ENCODE measurements around the gene SFT2D1.

The SFT2D1 gene

GRCh38 chr6:166379800-166380199 is 37.5 kb upstream of the SFT2D1 start:
- Histone ChIP-seq H3K4ac (ENCODE audit: low read depth in 1 of 2, low read length in 2 of 2) (no peak overlapping the region), H2BK120ac (ENCODE audit: low read depth, low read length) (no peak overlapping the region), H3K14ac (ENCODE audit: low read length in 2 of 2) (no peak overlapping the region), H3K4me3 (ENCODE audit: insufficient read depth in 1 of 2, low read depth in 1 of 2, low read length in 2 of 2) (no peak overlapping the region), H2BK5ac (ENCODE audit: low read depth, low read length, poor library complexity, severe bottlenecking) (no peak overlapping the region), H3K27me3 (ENCODE audit: control insufficient read depth in 1 of 2, insufficient read depth in 1 of 2, low read length in 2 of 2) (no peaks in the 10 kb centered on the region), H3K23ac (ENCODE audit: low read length in 2 of 2) (no peak overlapping the region), H2BK12ac (ENCODE audit: low read length in 2 of 2) (no peak overlapping the region), H3K79me1 (replicated peaks; ENCODE audit: low read length, poor library complexity, severe bottlenecking) (peaks cover 14% of the 10 kb centered on the region), H3K4me1 (ENCODE audit: control insufficient read depth, insufficient read depth, low read depth, low read length) (peaks cover 7% of the 10 kb centered on the region), H3K9me3 (ENCODE audit: control insufficient read depth, low read length) (no peaks in the 10 kb centered on the region), H2AK5ac (ENCODE audit: low read length, severe bottlenecking) (no peak overlapping the region), H2AFZ (ENCODE audit: low read depth, low read length) (no peak overlapping the region), H3K27ac (ENCODE audit: low read length, poor library complexity, severe bottlenecking) (no peak overlapping the region), H3K9ac (ENCODE audit: low read length) (no peak overlapping the region), H4K8ac (ENCODE audit: low read length) (no peak overlapping the region), H4K91ac (ENCODE audit: low read length) (no peak overlapping the region), H3K18ac (ENCODE audit: low read depth in 1 of 2, low read length in 2 of 2) (no peak overlapping the region), H3K4me2 (ENCODE audit: low read length, poor library complexity, severe bottlenecking) (no peak overlapping the region), H2BK15ac (ENCODE audit: low read depth, poor library complexity, severe bottlenecking) (no peak overlapping the region), H3K36me3 (ENCODE audit: control insufficient read depth in 1 of 2, insufficient read depth in 2 of 2, low read depth in 1 of 2, low read length in 2 of 2) (no peaks in the 10 kb centered on the region)
- no peak for DNase-seq
- 100% methylated on average over 3 of the region's 4 CpGs for WGBS

- Histone ChIP-seq H3K27ac (ENCODE audit: low read length, poor library complexity, severe bottlenecking) (no peak overlapping the region), H2BK120ac (ENCODE audit: low read depth, low read length) (no peak overlapping the region)
- WGBS = 100% methylated on average over 1 of the region's 1 CpG
These were observed 36.8 kb upstream of the SFT2D1 start for GRCh38 chr6:166379103-166379586.

GRCh38 chr6:166377721-166378120 is 35.4 kb upstream of the SFT2D1 start:
- no peak overlapping the region for H2BK15ac ChIP-seq (ENCODE audit: low read depth, poor library complexity, severe bottlenecking)
- H4K8ac ChIP-seq (ENCODE audit: low read length) = no peak overlapping the region
- no peak overlapping the region for H3K18ac ChIP-seq (ENCODE audit: low read depth in 1 of 2, low read length in 2 of 2)
- H3K23ac ChIP-seq (ENCODE audit: low read length in 2 of 2) = no peak overlapping the region
- no peaks in the 10 kb centered on the region for H3K36me3 ChIP-seq (ENCODE audit: control insufficient read depth in 1 of 2, insufficient read depth in 2 of 2, low read depth in 1 of 2, low read length in 2 of 2)
- no peak overlapping the region for H3K14ac ChIP-seq (ENCODE audit: low read length in 2 of 2)
- H2AFZ ChIP-seq (ENCODE audit: low read depth, low read length) = no peak overlapping the region
- H3K4me3 ChIP-seq (ENCODE audit: insufficient read depth in 1 of 2, low read depth in 1 of 2, low read length in 2 of 2) = no peak overlapping the region
- H2BK120ac ChIP-seq (ENCODE audit: low read depth, low read length) = no peak overlapping the region
- H3K4me1 ChIP-seq (ENCODE audit: control insufficient read depth, insufficient read depth, low read depth, low read length) = peaks cover 7% of the 10 kb centered on the region
- no peak overlapping the region for H2AK5ac ChIP-seq (ENCODE audit: low read length, severe bottlenecking)
- H3K27me3 ChIP-seq (ENCODE audit: control insufficient read depth in 1 of 2, insufficient read depth in 1 of 2, low read length in 2 of 2) = no peaks in the 10 kb centered on the region
- WGBS = no CpG with 5 or more reads among the region's 2 CpGs
- H2BK5ac ChIP-seq (ENCODE audit: low read depth, low read length, poor library complexity, severe bottlenecking) = no peak overlapping the region
- no peak overlapping the region for H3K4me2 ChIP-seq (ENCODE audit: low read length, poor library complexity, severe bottlenecking)
- no peak overlapping the region for H2BK12ac ChIP-seq (ENCODE audit: low read length in 2 of 2)
- DNase-seq = no peak
- no peak overlapping the region for H3K27ac ChIP-seq (ENCODE audit: low read length, poor library complexity, severe bottlenecking)
- H3K4ac ChIP-seq (ENCODE audit: low read depth in 1 of 2, low read length in 2 of 2) = no peak overlapping the region
- H3K9ac ChIP-seq (ENCODE audit: low read length) = no peak overlapping the region
- no peak overlapping the region for H4K91ac ChIP-seq (ENCODE audit: low read length)
- H3K9me3 ChIP-seq (ENCODE audit: control insufficient read depth, low read length) = no peaks in the 10 kb centered on the region
- H3K79me1 ChIP-seq (replicated peaks; ENCODE audit: low read length, poor library complexity, severe bottlenecking) = peaks cover 16% of the 10 kb centered on the region

More at GRCh38 chr6:166379103-166379586, 36.8 kb upstream of the SFT2D1 start:
- Histone ChIP-seq H3K9me3 (ENCODE audit: control insufficient read depth, low read length) (no peaks in the 10 kb centered on the region), H3K4me2 (ENCODE audit: low read length, poor library complexity, severe bottlenecking) (no peak overlapping the region), H3K36me3 (ENCODE audit: control insufficient read depth in 1 of 2, insufficient read depth in 2 of 2, low read depth in 1 of 2, low read length in 2 of 2) (no peaks in the 10 kb centered on the region), H3K14ac (ENCODE audit: low read length in 2 of 2) (no peak overlapping the region), H2AFZ (ENCODE audit: low read depth, low read length) (no peak overlapping the region), H4K8ac (ENCODE audit: low read length) (no peak overlapping the region), H2BK5ac (ENCODE audit: low read depth, low read length, poor library complexity, severe bottlenecking) (no peak overlapping the region), H3K27me3 (ENCODE audit: control insufficient read depth in 1 of 2, insufficient read depth in 1 of 2, low read length in 2 of 2) (no peaks in the 10 kb centered on the region), H2BK15ac (ENCODE audit: low read depth, poor library complexity, severe bottlenecking) (no peak overlapping the region), H2BK12ac (ENCODE audit: low read length in 2 of 2) (no peak overlapping the region), H3K9ac (ENCODE audit: low read length) (no peak overlapping the region), H3K79me1 (replicated peaks; ENCODE audit: low read length, poor library complexity, severe bottlenecking) (peaks cover 14% of the 10 kb centered on the region), H3K4me1 (ENCODE audit: control insufficient read depth, insufficient read depth, low read depth, low read length) (peaks cover 7% of the 10 kb centered on the region), H3K18ac (ENCODE audit: low read depth in 1 of 2, low read length in 2 of 2) (no peak overlapping the region), H3K23ac (ENCODE audit: low read length in 2 of 2) (no peak overlapping the region), H3K4me3 (ENCODE audit: insufficient read depth in 1 of 2, low read depth in 1 of 2, low read length in 2 of 2) (no peak overlapping the region), H4K91ac (ENCODE audit: low read length) (no peak overlapping the region), H2AK5ac (ENCODE audit: low read length, severe bottlenecking) (no peak overlapping the region), H3K4ac (ENCODE audit: low read depth in 1 of 2, low read length in 2 of 2) (no peak overlapping the region)
- DNase-seq = no peak

- Histone ChIP-seq H3K14ac (ENCODE audit: low read length in 2 of 2) (no peak overlapping the region), H2BK15ac (ENCODE audit: low read depth, poor library complexity, severe bottlenecking) (no peak overlapping the region), H3K27ac (ENCODE audit: low read length, poor library complexity, severe bottlenecking) (no peak overlapping the region), H3K4me1 (ENCODE audit: control insufficient read depth, insufficient read depth, low read depth, low read length) (no peaks in the 10 kb centered on the region), H3K9me3 (ENCODE audit: control insufficient read depth, low read length) (no peaks in the 10 kb centered on the region), H4K8ac (ENCODE audit: low read length) (no peak overlapping the region), H3K23ac (ENCODE audit: low read length in 2 of 2) (no peak overlapping the region), H3K4me2 (ENCODE audit: low read length, poor library complexity, severe bottlenecking) (no peak overlapping the region), H3K4ac (ENCODE audit: low read depth in 1 of 2, low read length in 2 of 2) (no peak overlapping the region), H2AK5ac (ENCODE audit: low read length, severe bottlenecking) (no peak overlapping the region), H2BK5ac (ENCODE audit: low read depth, low read length, poor library complexity, severe bottlenecking) (no peak overlapping the region), H3K79me1 (replicated peaks; ENCODE audit: low read length, poor library complexity, severe bottlenecking) (peaks cover 8% of the 10 kb centered on the region), H4K91ac (ENCODE audit: low read length) (no peak overlapping the region), H3K36me3 (ENCODE audit: control insufficient read depth in 1 of 2, insufficient read depth in 2 of 2, low read depth in 1 of 2, low read length in 2 of 2) (no peaks in the 10 kb centered on the region), H2BK120ac (ENCODE audit: low read depth, low read length) (no peak overlapping the region), H3K18ac (ENCODE audit: low read depth in 1 of 2, low read length in 2 of 2) (no peak overlapping the region), H3K4me3 (ENCODE audit: insufficient read depth in 1 of 2, low read depth in 1 of 2, low read length in 2 of 2) (no peak overlapping the region), H2AFZ (ENCODE audit: low read depth, low read length) (no peak overlapping the region), H2BK12ac (ENCODE audit: low read length in 2 of 2) (no peak overlapping the region), H3K27me3 (ENCODE audit: control insufficient read depth in 1 of 2, insufficient read depth in 1 of 2, low read length in 2 of 2) (no peaks in the 10 kb centered on the region), H3K9ac (ENCODE audit: low read length) (no peak overlapping the region)
- no peak for DNase-seq
- no CpG with 5 or more reads among the region's 1 CpG for WGBS
These were observed 32.7 kb upstream of the SFT2D1 start for GRCh38 chr6:166375013-166375412.
